GM10248 (cell line): ENCODE data around the gene ZXDC.

ENCODE experiments used
- CTCF ChIA-PET: fragments of 300-600 bp; sonication (Branson Sonifier 250); formaldehyde crosslinking; extraction: SDS; loops from one replicate; lab custom pipeline; 2021; ENCODE audit warnings: antibody characterized with exemption; lab: Yijun Ruan, JAX
- POLR2A ChIA-PET: fragments of 350-650 bp; sonication (Branson Sonifier 250); formaldehyde crosslinking; extraction: SDS; loops from one replicate; lab custom pipeline; 2020; ENCODE audit warnings: antibody characterized with exemption; lab: Yijun Ruan, JAX
- DNase-seq: peaks from one replicate; pipeline ENCODE4 v3.0.0; 2012; ENCODE audit errors: extremely low spot score
- TF ChIP-seq, protein P1 (sequence below): IDR thresholded peaks from 2 replicates; pipeline ENCODE4 v1.5.1; 2012; ENCODE audit warnings: mild to moderate bottlenecking, low read depth; ENCODE audit errors: extremely low read depth, missing control alignments, control extremely low read depth

ZXDC gene

GRCh38 chr3:126389112-126389793 is 86.4 kb downstream of the ZXDC start:
- ChIA-PET CTCF (interaction anchor here (1.0 to 4.0 kb wide), 7 partner anchors 9 to 418 kb away, joined by 3 to 23 read pairs (median 4); no protein-coding TSS in a partner anchor), POLR2A (no interaction called here)
- TF ChIP-seq, protein P1, sequence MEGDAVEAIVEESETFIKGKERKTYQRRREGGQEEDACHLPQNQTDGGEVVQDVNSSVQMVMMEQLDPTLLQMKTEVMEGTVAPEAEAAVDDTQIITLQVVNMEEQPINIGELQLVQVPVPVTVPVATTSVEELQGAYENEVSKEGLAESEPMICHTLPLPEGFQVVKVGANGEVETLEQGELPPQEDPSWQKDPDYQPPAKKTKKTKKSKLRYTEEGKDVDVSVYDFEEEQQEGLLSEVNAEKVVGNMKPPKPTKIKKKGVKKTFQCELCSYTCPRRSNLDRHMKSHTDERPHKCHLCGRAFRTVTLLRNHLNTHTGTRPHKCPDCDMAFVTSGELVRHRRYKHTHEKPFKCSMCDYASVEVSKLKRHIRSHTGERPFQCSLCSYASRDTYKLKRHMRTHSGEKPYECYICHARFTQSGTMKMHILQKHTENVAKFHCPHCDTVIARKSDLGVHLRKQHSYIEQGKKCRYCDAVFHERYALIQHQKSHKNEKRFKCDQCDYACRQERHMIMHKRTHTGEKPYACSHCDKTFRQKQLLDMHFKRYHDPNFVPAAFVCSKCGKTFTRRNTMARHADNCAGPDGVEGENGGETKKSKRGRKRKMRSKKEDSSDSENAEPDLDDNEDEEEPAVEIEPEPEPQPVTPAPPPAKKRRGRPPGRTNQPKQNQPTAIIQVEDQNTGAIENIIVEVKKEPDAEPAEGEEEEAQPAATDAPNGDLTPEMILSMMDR, result peak; percentile 91
- DNase-seq, result peak; percentile 83
